Fibroblast of gingiva (primary cell): ENCODE measurements around the gene KNDC1.
"Not testable (repeated sequence)": the region's sequence is repeated elsewhere in the genome, so short reads cannot be mapped to it uniquely, and the experiment has no call there.

Experiments
- DNase-seq: peaks from one replicate; pipeline ENCODE4 v3.0.0-alpha.2; 2011; ENCODE audit warnings: low read depth

KNDC1 gene

GRCh38 chr10:133124357-133125211 lies 35.4 kb upstream of the KNDC1 start:
- DNase-seq = no peak

DNA sequence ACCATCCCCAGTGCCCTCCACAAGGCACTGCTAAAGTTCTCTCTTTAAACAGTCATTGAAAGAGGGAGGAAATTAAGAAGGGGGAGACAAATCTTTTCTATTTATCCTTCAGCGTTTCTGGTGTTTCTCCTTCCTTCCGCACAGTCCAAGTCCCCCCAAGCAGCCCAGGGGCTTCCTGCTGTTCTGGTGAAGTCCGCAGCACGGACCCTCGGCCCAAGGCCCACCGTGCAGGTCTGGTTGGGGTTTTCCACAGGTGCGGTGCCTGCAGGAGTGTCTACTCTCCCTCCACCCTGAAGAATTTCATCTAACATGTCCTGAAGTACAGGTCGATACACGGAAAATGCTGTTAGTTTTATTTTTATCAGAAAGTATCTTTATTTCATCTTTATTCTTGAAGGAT lies 34.1 kb upstream of the KNDC1 start:
- DNase-seq = no peak

GRCh38 chr10:133126431-133127290 lies 33.4 kb upstream of the KNDC1 start:
- no peak for DNase-seq

GRCh38 chr10:133127291-133128125 lies 32.5 kb upstream of the KNDC1 start:
- no peak for DNase-seq

GRCh38 chr10:133128126-133129070 lies 31.6 kb upstream of the KNDC1 start:
- DNase-seq = no peak

DNA sequence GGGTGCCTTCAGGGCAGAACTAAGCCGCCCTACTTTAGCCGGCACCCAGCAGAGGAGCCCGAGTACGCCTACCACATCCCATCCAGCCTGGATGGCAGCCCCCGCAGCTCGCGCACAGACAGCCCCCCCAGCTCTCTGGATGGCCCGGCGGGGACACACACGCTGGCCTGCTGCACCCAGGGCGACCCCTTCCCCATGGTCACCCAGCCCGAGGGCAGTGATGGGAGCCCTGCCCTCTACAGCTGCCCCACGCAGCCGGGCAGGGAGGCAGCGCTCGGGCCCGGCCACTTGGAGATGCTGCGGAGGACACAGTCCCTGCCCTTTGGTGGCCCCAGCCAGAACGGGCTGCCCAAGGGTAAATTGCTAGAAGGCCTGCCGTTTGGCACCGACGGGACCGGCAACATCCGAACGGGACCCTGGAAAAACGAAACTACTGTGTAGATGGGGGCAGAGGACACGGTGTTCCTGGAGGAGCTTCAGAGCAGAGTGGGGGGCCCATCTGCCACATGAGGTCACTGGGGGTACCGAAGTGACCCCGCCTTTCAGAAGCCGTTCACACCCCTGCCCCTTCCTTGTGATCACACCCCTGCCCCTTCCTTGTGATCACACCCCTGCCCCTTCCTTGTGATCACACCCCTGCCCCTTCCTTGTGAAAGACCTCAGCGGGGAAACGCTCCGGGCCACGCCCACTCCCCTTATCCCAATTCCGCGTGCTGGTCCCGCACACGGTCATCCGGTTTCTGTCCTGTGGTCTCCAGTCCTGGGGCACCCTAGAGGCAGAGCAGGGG lies 30.8 kb upstream of the KNDC1 start:
- no peak for DNase-seq

- DNase-seq = no peak
Observed at GRCh38 chr10:133129859-133130495, 30.0 kb upstream of the KNDC1 start.

DNA sequence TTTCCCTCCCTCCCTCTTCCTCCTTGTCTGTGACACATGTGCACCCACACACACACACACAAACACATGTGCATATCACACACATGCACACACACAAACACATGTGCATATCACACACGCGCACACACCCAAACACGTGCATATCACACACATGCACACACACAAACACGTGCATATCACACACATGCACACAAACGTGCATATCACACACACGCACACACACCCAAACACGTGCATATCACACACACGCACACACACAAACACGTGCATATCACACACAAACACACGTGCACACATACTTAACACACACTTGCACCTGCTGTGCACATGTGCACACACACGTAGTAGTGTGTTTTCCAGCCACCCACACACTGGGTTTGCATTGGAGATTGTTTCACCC lies 29.4 kb upstream of the KNDC1 start:
- DNase-seq = no peak

DNA sequence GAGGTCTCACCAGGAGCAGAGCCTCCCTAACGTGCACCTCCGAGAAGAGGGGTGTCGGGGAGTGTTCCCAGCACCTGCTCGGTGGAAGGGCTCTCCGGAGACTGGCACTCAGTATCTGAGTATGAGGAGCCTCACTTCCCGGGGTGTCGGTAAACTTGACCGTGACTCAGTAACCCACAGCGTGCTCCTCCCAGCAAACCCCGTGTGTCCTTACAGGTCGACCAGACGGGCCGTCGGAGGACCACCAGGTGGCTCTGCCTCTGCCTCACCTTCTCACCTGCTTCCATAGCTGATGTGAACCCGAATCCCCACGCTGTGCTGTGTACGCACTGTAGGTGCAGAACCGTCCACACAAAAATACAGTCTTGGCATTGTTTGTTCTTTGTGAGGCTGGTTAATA lies 29.0 kb upstream of the KNDC1 start:
- DNase-seq = no peak

- DNase-seq = no peak
Observed at GRCh38 chr10:133131734-133132472, 28.1 kb upstream of the KNDC1 start.

GRCh38 chr10:133132473-133133291 lies 27.3 kb upstream of the KNDC1 start:
- no peak for DNase-seq

DNA sequence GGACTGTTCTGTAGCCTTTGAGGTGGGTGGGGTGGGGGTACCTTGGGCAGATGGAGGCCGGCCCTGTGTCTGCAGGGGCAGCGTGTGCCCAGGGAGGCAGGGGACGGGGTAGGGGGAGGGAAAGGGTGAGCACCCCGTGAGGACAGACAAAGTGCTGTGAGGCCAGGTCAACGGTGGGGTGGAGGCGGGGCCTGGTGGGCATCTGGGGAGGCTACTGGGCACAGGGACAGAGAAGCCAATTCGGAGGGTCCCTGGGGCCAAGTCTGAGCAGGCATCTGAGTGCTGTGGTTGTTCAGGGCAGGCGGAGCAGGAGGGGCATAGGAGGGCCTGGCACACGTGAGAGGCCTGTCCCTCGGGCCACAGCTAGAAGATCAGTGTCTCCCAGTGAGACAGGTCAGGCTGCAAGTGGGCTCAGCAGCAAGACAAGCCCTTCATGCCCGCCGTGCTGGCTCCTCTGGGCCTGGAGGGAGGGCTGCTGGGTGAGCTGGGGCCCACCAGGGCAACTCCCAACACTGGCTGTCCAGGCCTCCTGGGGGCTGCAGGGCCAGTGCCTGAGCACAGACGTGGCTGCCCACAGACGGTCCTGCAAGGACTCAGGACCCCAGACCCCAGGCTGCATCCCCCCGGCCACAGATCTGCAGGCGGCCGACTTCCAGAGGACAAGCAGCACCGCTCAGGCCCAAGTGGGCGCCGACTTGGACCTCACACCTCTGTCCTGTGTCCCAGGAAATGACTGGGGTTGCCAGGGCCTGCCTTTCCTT lies 26.4 kb upstream of the KNDC1 start:
- no peak for DNase-seq

- DNase-seq = no peak
Observed at GRCh38 chr10:133134411-133135115, 25.5 kb upstream of the KNDC1 start.

DNA sequence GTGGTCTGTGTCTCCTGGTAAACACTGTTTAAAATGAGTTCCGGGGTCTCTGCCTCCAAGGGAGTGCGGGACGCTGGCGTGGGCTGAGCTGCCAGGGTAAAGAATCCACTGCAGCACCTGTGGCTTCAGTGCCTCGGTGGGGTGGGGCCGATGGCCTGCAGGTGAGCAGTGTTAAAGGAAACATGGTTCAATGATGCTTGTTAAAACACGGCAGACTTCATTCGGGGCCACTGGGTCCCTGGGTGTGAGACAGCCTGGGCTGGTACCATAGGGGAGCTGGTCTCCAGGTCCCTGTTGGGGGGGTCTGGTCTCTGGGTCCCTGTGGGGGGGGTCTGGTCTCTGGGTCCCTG lies 24.9 kb upstream of the KNDC1 start:
- no peak for DNase-seq

DNA sequence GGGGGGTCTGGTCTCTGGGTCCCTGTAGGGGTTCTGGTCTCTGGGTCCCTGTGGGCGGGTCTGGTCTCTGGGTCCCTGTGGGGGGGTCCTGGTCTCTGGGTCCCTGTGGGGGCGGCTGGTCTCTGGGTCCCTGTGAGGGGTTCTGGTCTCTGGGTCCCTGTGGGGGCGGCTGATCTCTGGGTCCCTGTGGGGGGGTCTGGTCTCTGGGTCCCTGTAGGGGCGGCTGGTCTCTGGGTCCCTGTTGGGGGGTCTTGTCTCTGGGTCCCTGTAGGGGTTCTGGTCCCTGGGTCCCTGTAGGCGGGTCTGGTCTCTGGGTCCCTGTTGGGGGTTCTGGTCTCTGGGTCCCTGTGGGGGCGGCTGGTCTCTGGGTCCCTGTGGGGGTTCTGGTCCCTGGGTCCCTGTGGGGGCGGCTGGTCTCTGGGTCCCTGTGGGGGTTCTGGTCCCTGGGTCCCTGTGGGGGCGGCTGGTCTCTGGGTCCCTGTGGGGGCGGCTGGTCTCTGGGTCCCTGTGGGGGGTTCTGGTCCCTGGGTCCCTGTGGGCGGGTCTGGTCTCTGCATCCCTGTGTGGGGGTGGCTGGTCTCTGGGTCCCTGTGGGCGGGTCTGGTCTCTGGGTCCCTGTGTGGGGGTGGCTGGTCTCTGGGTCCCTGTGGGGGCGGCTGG lies 22.4 kb upstream of the KNDC1 start:
- DNase-seq = not testable (repeated sequence)

DNA sequence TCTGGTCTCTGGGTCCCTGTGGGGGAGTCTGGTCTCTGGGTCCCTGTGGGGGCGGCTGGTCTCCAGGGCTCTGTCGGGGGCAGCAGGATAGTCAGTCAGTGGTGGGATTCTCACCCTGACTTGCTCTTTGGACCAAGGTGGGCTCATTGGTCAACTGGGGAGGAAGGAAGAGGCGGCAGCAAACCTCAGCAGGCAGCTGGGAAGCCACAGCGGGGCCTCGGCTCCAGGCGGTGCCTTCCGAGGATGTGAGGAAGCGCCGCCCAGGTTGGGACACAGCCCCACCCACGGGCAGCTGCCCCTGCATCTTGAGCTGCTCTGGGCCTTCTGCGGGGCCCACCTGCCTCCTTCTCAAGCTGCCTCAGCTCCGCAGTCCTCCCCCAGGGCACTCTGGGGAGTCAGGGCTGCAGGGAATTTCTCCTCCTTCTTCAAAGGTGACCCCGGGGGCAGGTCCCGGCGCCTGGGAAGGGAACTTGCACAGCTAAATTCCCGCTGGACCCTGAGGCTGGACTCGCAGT lies 20.4 kb upstream of the KNDC1 start:
- no peak for DNase-seq
